ENCODE results near the gene KPNA6. TPM values are rescaled to one million over a fixed set of nuclear protein-coding genes. Genes with fewer than 3 reads are reported as not detected.
A peak's percentile ranks its signal among the peaks of the same experiment; 100 is the strongest.
"Not testable (repeated sequence)": the region's sequence is repeated elsewhere in the genome, so short reads cannot be mapped to it uniquely, and the experiment has no call there.

Gene KPNA6
- polyA plus RNA-seq (2013, experiment 1 of 2; ENCODE audit: insufficient read length), result 33.7 TPM
- polyA plus RNA-seq (2013, experiment 2 of 2; ENCODE audit: insufficient read length), result 32.2 TPM

DNA sequence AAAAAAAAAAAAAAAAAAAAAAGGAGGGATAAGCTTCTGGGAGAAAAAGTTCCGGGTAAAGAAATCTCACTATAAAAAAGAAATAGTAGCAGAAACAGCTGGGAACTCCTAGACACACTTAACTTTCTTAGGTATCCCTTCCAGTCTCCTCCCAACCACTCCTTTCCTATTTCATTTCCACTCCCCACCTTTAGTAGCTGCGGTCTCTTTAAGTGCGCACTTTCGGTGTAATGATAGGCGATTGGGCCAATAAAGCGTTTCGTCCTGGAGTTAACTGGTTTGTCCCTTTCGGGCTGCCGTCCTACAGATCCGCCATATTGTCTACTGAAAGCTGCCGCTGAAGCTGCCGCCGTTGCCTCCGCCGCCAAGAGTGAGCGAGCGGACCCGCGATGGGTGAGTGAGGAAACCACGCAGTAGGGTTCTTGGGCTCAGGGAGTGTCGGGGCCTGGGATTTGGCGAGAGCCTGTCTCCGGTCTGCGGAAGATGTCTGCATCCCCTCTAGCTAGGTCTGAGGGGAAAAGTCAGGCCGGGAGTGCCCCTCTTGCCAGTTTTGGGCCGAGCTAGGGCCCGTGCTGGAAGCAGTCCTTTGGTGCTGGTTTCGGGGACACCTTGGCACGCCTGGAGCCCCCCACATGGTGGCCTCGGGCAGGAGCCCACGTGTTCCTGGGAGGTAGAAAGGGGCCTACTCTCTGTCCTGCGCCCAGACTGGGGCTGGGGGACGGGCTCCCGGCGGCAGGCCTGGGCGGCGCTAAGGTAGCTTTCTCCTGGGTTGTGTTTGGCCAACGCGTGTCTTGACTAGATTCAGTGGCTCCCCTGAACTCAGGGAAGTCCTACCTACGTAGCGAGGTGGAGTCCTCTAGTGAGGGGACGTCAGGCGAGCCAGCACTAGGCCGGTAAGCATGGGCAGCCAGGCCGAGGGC, at the start of gene KPNA6:
Gene KPNA6 (plus strand): TSS at position 315 of the 920 bp plus-strand sequence. CDS start 75 bp downstream, at position 390.
- DNase-seq, result peak; percentile 97

DNA sequence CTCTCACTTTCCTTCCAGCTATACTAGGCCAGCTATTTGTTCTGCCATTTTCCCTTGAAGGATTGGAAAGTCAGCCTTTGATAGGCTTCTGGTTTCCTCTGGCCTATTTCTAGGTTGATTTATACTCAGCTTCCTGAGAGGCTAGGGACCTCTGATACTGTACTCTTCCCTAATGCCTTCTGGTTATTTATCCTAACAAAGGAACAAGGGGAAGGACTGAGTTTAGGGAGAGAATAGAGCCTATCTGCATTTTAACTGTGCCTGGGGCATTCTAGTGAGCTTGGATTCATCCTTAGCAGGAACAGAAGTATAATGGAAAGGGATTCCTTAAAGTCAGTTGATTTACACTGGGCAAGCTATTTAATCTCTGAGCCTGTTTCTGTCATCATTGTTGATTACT, 46.9 kb upstream of the KPNA6 start:
- no peak for DNase-seq

DNA sequence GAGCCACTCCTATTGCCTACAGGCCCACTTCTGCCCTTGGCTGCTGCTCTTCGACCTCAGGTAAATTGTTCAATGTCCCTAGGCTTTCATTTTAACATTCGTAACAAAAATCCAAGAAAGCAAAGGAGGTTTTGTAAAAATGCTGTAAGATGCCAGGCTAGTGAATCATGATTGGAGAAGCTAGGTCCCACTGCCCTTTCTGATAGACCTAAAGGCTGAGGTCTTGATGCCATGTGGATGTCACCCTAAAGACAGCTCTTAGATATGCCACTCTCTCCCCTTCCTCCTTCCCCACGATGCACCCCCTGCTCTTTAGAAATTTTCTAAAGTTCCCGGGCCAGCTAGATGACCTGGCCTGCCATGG, 45.0 kb upstream of the KPNA6 start:
- DNase-seq, result peak; percentile 29

DNA sequence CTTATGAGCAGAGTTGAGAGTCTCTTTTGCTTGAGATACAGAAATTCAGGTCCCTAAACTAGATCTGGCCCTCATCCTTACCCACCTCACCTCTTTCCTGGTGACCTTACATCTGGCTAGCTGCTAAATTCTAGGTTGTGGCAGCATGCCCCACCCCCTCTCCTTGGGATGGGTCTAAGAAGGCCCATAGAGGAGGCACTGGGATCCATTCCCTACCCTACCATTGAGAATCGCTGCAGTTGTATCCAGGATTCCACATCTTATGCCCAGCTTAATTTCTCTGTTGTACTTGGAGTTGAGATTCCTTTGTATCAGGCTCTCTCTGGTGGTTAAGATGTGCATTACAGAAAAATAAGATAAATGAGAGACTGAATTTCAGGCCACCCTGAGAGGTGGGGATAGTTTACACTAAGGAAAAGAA, 44.6 kb upstream of the KPNA6 start:
- DNase-seq, result peak; percentile 70

DNA sequence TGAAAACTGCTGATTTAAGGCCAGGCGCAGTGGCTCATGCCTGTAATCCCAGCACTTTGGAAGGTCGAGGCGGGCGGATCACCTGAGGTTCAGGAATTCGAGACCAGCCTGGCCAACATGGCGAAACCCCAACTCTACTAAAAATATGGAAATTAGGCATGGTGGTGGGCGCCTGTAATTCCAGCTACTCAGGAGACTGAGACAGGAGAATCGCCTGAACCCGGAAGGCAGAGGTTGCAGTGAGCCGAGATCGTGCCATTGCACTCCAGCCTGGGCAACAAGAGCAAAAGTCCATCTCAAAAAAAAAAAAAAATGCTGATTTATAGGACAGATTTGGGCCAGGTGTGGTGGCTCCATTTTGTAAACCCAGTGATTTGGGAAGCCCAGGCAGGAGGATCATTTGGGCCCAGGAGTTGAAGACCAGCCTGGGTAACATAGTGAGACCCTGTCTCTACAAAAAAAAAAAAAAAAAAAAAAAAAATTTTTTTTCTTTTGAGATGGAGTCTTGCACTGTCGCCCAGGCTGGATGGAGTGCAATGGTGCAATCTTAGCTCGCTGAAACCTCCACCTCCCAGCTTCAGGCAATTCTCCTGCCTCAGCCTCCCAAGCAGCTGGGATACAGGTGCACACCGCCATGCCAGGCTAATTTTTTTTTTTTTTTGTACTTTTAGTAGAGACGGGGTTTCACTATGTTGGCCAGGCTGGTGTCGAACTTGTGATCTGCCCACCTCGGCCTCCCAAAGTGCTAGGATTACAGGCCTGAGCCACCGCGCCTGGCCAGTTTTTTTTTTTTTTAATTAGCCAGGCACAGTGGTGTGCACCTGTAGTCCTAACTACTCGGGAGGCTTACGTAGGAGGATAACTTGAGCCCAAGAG, 42.0 kb upstream of the KPNA6 start:
- not testable (repeated sequence) for DNase-seq

DNA sequence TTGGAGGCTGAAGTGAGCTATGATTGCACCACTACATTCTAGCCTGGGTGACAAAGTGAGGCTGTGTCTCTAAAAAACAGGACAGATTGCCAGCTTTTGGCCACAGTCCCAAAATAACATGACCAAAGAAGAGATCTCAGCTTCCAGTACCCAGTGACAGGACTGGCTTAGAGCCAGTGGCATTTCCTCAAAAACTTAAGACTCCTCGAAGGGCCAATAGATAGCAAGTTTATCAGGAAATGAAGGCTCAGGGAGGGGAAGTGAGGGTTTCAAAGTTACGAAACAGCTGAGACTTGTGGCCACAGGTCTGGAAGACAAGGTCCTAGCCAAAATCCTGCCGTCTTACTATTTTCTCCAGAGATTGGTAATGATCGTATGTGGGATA, 41.4 kb upstream of the KPNA6 start:
- DNase-seq, result peak; percentile 71

DNA sequence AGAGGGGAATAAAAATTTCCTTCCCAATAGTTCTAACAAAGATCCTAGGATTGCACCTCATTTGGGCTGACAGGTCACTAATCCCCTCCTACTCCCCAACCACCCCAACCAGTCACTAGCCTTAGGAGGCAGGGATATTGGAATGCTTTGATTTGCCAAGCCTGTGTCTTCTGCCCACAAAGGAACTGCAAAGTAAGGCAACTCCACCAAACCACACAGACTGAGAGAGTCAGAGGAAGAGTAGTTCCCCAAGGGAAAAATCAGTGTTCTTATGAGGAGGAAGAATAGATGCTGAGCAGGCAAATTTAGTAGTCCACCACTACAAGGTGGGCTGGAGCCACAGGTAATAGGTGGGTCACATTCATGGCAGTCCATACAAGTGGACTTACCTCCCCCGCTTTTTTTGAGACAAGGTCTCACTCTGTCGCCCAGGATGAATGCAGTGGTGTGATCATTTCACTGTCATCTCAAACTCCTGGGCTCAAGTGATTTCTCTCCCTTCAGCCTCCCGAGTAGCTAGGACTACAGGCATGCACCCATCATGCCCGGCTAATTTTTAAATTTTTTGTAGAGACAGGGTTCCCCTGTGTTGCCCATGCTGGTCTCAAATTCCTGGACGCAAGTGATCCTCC, 38.8 kb upstream of the KPNA6 start:
- peak; percentile 67 for DNase-seq

DNA sequence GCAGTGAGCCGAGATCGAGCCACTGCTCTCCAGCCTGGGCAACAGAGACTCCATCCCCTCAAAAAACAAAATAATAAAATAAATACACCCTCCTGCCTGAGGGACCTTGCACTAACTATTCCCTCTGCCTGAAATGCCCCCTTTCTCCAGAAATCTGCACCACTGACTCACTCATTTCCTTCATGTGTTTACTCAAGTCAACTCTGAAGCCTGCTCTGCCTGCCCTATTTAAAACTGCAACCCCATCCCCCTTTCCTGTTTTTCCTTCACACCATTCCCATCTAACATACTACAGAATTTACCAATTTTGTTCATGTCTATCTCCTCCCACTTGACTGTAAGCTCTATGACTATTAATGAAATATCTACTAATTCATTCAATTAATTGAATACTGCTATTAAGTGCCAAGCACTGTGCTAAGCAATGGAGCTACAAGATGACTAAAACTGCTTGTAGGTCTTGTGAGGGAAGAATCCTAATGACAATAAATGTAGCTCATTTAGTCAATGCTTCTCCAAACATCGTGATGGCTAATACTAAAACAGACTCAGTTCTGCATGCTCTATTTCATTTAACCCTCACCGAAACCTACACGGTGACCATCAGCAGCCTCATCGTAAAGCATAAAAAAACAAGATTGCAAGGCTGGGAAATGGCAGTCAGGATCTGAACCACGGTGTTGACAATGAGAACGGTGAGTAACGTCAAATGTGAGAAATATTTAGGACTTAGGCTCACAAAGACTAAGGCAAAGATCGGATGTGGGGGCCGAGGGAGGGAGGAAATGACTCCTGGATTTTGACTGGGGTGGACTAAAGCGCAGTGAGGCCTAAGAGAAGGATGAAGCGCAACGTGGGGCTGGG, 35.9 kb upstream of the KPNA6 start:
- peak; percentile 67 for DNase-seq

DNA sequence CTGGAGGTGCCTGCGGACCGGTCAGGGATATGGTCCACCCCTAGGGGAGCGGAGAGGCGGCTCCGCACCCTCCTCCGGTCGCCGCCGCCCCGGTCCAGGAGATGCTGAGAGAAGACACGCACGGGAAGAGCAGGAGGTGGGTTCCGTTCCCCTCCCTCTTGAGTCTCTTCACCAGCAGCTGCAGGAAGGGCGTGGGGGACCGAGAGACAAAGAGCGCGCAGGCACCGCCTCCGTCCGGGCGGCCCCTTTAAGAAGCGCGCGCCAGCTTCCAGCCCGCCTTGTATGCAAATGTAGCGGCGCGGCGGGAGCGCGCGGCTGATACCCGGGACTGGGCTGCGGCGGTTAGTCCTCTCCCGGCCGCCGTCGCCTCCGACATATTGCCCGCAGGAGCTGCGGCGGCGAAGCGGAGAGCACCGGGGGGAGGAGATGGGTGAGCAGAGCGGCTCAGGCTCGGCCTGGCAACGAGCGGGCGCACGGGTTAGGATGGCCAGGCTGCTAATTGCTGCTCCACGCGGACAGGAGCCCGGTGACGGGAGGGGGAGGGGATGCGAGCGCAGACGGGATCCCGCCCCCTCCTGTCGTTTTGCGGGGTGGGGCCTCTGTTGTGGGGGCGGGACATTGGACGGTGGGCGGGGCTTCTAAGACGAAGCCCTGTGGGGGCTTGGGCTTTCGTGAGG, 35.1 kb upstream of the KPNA6 start, which contains the start of gene TMEM39B:
Gene TMEM39B (plus strand): TSS at position 318 of the 677 bp plus-strand sequence. CDS start 109 bp downstream, at position 427.
- DNase-seq, result peak; percentile 97

DNA sequence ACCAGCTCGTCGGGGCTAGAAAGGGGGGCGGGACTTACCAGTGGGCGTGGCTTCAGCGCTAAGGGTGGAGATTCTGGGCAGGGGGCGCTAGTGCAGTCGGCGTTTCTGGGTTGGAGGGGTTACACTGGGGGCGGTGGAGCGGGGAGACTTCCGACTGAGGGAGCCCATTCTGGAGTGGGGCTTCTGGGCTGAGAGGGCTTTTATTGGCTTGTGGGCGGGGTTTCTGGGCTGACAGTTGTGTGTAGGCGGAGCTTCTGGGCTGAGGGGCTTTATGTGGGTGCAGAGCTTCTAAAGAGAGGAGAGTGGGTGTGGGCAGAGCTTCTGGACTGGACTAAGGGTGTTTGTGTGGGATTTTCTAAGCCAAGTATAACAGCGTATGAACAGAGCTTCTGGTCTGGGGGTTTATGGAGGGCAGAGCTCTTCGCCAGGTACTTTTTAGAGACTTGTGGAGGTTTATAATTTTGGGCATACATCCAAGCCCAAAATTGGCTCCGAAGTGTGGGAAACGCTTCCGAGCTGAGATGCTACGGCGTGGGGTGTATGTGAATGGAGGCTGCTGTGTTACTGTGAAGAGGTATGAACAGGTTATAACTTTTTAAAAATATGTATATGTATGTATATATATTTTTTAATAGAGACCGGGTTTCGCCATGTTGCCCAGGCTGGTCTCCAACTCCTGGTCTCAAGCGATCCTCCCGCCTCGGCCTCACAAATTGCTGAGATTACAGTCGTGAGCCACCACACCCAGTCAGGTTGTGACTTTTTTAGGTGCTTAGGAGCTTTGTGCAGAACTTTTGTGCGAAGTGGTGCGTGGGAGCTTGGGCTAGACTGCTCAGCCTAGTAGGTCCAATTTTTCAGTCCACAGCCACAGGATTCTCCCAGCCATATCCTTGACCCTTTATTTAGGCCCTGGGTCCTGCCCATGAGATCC, 34.3 kb upstream of the KPNA6 start:
- no peak for DNase-seq

DNA sequence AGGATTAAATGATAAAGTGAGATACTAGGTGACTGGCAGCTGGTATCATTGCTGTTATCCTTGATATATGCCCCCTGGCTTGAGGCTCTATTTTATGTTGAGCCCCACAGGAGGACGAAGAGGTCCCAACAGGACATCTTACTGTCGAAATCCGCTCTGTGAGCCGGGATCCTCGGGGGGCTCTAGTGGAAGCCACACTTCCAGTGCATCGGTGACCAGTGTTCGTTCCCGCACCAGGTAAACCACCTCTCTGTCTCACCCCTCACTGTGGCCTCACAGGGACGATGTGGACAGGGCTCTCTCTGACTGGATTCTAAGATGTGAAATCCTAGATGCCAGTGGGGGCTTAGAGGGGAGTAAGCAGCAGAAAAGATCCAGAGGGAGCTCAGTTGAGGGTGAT, 33.0 kb upstream of the KPNA6 start:
- DNase-seq, result no peak

DNA sequence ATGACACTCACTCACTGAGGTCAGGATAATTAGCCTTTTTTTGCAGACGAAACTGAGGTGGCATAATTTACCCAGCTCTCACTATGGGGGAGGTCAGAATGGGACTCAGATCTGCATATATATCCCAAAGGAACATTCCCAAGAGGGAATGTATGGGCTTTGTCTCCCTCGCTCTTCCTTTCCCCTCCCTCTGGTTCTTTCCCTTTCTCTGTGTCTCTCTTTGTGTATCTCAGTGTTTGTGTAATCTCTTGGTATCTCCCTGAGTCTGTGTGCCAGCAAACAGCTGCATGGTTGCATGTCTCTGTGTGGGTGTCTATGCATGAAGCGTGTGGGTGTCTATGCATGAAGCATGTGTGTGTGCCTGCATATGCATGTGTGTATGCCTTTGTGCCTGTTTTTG, 30.4 kb upstream of the KPNA6 start:
- no peak for DNase-seq

DNA sequence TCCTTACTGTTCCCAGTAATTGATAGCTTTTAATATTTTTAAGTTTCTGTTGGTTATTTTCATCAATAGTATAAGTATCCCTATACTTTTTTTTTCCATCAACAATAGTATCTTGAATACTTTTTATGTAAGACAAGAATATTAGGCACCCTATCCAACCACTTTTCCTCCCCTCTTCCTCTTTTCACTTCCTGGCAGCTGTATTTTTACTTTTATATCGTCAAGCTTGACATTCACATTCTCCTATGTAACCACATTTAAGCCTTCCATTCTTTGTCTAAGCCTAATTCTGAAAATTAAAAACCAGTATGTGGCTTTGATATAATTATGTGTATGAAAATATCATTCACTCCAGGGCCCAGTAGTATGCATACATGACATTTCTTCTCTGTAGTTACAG, 25.8 kb upstream of the KPNA6 start:
- no peak for DNase-seq

DNA sequence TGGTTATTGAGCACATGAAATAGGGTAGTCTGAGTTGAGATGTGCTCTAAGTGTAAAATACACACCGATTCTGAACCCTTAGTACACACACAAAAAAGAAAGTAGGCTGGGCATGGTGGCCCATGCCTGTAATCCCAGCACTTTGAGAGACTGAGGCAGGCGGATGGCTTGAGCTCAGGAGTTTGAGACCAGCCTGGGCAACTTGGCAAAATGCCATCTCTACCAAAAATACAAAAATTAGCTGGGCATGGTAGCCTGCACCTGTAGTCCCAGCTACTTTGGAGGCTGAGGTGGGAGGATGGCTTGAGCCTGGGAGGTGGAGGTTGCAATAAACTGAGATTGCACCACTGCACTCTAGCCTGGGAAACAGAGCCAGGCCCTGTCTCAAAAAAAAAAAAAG, 21.5 kb upstream of the KPNA6 start:
- not testable (repeated sequence) for DNase-seq

DNA sequence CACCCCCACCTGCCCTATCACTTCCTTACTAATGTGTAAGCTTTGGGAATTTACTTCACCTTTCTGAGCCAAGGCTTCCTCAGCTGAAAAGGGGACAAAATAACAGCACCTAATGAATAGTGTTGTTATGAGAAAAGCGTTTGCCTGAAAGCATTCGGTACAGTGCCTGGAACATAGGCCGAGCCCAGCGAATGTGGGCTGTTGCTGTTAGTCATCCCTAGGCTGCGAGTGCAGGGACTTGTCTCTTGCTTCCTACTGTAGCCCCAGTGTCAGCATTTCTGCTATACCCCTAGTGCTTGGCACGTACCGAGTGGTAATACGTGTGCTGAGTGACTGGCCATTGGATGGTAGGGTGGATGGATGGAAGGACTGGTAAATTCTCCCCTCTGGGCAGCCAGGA, 16.7 kb upstream of the KPNA6 start:
- DNase-seq, result no peak

DNA sequence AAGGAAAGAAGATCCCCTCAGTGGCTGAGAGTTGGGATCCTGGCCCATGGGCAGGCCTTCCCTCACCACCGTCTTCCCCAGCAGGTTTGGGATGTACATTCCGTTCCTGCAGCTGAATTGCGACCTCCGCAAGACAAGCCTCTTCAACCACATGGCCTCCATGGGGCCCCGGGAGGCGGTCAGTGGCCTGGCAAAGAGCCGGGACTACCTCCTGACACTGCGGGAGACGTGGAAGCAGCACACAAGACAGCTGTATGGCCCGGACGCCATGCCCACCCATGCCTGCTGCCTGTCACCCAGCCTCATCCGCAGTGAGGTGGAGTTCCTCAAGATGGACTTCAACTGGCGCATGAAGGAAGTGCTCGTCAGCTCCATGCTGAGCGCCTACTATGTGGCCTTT, 16.3 kb upstream of the KPNA6 start:
- DNase-seq, result no peak

DNA sequence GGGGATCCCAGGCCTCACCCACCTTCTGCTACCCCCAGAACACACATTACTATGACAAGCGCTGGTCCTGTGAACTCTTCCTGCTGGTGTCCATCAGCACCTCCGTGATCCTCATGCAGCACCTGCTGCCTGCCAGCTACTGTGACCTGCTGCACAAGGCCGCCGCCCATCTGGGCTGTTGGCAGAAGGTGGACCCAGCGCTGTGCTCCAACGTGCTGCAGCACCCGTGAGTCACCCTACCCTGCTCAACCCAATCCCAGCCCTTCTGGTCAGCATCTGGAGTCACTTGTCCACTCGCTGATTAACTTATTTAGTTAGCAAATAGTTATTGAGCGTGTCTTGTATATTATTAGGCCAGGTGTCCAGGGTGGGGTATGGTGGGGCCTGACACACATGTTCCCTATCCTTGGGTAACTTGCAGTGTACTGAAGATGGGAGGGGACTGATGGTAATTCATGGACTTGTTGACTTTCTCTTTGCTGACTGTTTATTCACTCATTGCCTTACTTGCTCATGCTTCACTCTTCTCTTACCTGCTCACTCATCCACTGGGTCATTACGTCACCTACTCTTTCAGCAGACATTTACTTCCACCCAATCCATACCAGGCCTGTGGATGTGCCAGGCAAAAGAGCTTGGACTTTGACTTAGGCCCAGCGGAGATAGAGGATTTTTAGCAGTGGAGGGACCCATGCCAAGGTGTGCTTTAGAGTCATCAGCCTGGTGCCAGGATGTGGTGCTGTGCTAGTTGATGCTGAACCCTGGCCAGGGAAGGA, 12.9 kb upstream of the KPNA6 start:
- no peak for DNase-seq

DNA sequence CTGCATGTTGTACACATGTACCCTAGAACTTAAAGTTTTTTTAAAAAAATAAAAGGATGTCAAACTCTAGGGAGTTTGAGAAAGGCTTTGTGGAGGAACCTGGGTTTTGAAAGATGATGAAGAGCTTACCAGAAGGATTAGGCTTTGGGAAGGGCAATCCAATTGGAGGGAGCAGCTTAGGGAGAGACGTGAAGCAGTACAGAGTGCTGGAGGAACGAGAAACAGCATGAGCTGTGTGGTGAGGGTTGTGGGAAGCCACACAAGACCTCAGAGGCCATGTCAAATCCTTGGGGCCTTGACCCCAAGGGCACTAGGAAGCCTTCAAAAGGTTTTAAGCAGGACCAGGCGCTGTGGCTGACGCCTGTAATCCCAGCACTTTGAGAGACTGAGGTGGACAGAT, 8.4 kb upstream of the KPNA6 start:
- DNase-seq, result no peak

DNA sequence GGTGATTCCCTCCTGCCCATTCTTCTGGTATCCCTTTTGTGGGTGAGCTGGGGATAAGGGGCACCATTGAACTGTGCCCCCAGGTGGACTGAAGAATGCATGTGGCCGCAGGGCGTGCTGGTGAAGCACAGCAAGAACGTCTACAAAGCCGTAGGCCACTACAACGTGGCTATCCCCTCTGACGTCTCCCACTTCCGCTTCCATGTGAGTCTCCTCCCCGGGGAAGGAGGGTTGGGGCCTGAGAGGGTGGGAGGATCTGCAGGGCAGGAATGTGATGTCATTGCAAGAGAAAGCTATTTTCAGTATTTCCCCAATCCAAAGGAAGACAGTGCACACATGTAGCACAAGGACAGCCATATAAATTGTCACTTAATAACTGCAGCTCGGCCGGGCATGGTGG, 7.5 kb upstream of the KPNA6 start:
- DNase-seq, result no peak

Measured in fibroblast of skin of abdomen (primary cell).